Measurements from ENCODE around the gene ADGRD1.

- TF ChIP-seq CTCF (IDR thresholded peaks at IDR 0.05) (no peak), STAT6 (CRISPR knock-in tag; conservative IDR thresholded peaks at IDR 0.05; ENCODE audit: low read depth) (no peak)
Measured at GRCh38 chr12:131012279-131013069, 58.8 kb downstream of the ADGRD1 start.

Data from WTC11 (cell line).